Natural killer cell (primary cell): ENCODE data around the gene METTL24. TPM values are rescaled to one million over a fixed set of nuclear protein-coding genes. Genes with fewer than 3 reads are reported as not detected.
A peak's percentile ranks its signal among the peaks of the same experiment; 100 is the strongest.

ENCODE experiments used
- ATAC-seq, 3 donors: fragments of 150-1000 bp in 2 of 3; fragments of 200-7000 bp in 1 of 3; cut with Tn5 transposase; 1 replicate in 1 of 3; 2 replicates in 2 of 3; pipeline ENCODE4 v1.10.0; 2021; ENCODE audit warnings: mild to moderate bottlenecking in 2 of 3, moderate library complexity in 2 of 3
- DNase-seq, 2 donors: peaks; one replicate each; pipeline versions ENCODE4 v3.0.0 to v3.0.0-alpha.2; 2013 to 2021; ENCODE audit warnings: mixed read lengths in 1 of 2
- H3K27ac ChIP-seq: one replicate; pipeline ENCODE4 v1.5.1; 2013; ENCODE audit warnings: mild to moderate bottlenecking, low read length
- H3K27me3 ChIP-seq: one replicate; pipeline ENCODE4 v1.6.1; 2013; ENCODE audit warnings: low read length; ENCODE audit not compliant: control insufficient read depth, insufficient read depth
- H3K36me3 ChIP-seq: one replicate; pipeline ENCODE4 v1.6.1; 2013; ENCODE audit warnings: low read length; ENCODE audit not compliant: control insufficient read depth, insufficient read depth
- H3K4me1 ChIP-seq: one replicate; pipeline ENCODE4 v1.6.1; 2013; ENCODE audit warnings: low read length; ENCODE audit not compliant: control insufficient read depth, insufficient read depth
- H3K4me3 ChIP-seq: one replicate; pipeline ENCODE4 v1.5.1; 2013; ENCODE audit warnings: low read length
- H3K9me3 ChIP-seq: one replicate; pipeline ENCODE4 v1.6.1; 2013; ENCODE audit warnings: low read length; ENCODE audit not compliant: control insufficient read depth, insufficient read depth
- H3K27ac Mint-ChIP-seq, 2 donors: one replicate each; pipeline ENCODE4 v1.8.0; 2022; ENCODE audit warnings: mild to moderate bottlenecking in 2 of 2, mixed read lengths in 2 of 2, moderate library complexity in 1 of 2
- H3K27me3 Mint-ChIP-seq, 2 donors: one replicate each; pipeline ENCODE4 v1.8.0; 2022; ENCODE audit warnings: low read depth in 2 of 2, mixed read lengths in 2 of 2
- H3K36me3 Mint-ChIP-seq: one replicate; pipeline ENCODE4 v1.8.0; 2022; ENCODE audit warnings: mixed read lengths
- H3K4me1 Mint-ChIP-seq, 2 donors: one replicate each; pipeline ENCODE4 v1.8.0; 2022; ENCODE audit warnings: mixed read lengths in 2 of 2
- H3K4me3 Mint-ChIP-seq: one replicate; pipeline ENCODE4 v1.8.0; 2022; ENCODE audit warnings: mild to moderate bottlenecking, moderate library complexity, mixed read lengths
- H3K9me3 Mint-ChIP-seq, 2 donors: one replicate each; pipeline ENCODE4 v1.8.0; 2022; ENCODE audit warnings: mixed read lengths in 2 of 2
- WGBS: methylation state at CpG from one replicate; pipeline ENCODE4 v1.1.7; 2013; ENCODE audit warnings: missing lambda C conversion rate; ENCODE audit not compliant: insufficient coverage; 5-methylcytosine and 5-hydroxymethylcytosine counted together
- intact Hi-C: fragments of 100-400 bp; cut with micrococcal nuclease; formaldehyde crosslinking; loops from one replicate; pipeline ENCODE4 v1.14.2; 2022
- total RNA-seq, 4 donors: library from RNA; stranded (reverse); fragments of 120-200 nt in 1 of 4; gene quantifications; one replicate each; pipeline versions ENCODE4 v1.2.3 to v1.2.4, GENCODE V29; 2013 to 2022
- TF ChIP-seq, protein P1 (sequence below): fragments of 200-600 bp; IDR thresholded peaks from one replicate; pipeline ENCODE4 v1.8.0; 2022; ENCODE audit warnings: antibody characterized with exemption

METTL24 gene
- total RNA-seq, 3 donors from 2014 or later (not counting 1 experiment from before 2014, with no cell fraction given), result 0.24 to 1.00 TPM; not detected in 1

DNA sequence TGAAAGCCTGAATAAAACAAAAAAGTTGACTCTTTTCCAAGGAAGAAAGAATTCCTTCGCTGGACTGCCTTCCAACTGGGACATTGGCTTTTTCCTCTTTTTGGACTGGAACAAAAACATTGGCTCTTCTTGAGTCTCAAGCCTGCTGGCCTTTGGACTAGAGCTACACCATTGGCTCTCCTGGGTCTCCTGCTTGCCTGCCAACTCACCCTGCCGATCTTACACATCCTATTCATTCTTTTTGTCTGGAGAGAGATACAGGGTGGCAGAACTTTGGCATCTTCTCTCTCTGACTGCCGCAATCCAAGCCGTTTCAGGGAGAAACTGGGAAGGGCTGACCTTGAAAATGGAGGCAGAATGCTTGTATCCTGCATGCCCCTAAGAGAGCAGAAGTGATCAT is 37.1 kb upstream of the METTL24 start:
- Mint-ChIP-seq H3K27me3 (peaks cover 0 to 2% of the 10 kb centered on the region in 2 donors), H3K9me3 (no peaks in the 10 kb centered on the region), H3K4me1 (peaks cover 9% of the 10 kb centered on the region in 2 donors), H3K4me3 (no peak overlapping the region), H3K36me3 (no peaks in the 10 kb centered on the region), H3K27ac (no peak overlapping the region)
- Histone ChIP-seq H3K36me3 (no peaks in the 10 kb centered on the region), H3K27me3 (no peaks in the 10 kb centered on the region), H3K4me3 (no peak overlapping the region), H3K27ac (no peak overlapping the region), H3K9me3 (no peaks in the 10 kb centered on the region), H3K4me1 (peaks cover 6% of the 10 kb centered on the region)
- DNase-seq (no peak), ATAC-seq (no peak)
- TF ChIP-seq, protein P1, sequence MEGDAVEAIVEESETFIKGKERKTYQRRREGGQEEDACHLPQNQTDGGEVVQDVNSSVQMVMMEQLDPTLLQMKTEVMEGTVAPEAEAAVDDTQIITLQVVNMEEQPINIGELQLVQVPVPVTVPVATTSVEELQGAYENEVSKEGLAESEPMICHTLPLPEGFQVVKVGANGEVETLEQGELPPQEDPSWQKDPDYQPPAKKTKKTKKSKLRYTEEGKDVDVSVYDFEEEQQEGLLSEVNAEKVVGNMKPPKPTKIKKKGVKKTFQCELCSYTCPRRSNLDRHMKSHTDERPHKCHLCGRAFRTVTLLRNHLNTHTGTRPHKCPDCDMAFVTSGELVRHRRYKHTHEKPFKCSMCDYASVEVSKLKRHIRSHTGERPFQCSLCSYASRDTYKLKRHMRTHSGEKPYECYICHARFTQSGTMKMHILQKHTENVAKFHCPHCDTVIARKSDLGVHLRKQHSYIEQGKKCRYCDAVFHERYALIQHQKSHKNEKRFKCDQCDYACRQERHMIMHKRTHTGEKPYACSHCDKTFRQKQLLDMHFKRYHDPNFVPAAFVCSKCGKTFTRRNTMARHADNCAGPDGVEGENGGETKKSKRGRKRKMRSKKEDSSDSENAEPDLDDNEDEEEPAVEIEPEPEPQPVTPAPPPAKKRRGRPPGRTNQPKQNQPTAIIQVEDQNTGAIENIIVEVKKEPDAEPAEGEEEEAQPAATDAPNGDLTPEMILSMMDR, result no peak
- intact Hi-C loops, result no loop called here
- WGBS, result 63% methylated on average over 4 of the region's 4 CpGs

DNA sequence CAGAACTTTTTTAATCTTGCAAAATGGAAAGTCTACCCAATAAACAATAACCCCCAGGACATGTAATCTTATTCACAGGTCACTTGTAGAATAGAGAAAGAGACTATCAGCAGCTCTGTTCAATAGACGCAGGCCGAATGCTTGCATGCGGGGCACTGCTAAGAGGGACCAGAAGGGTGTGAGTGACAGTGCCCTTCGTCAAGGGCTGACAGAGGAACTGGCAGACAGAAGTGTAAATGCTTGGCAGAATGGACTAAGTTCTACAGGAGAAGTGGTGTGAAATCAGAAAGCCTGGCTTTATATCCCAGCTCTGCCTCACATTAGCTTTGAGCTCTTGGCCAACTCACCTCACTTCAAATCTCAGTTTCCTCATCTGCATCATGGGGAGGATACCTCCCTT is 36.3 kb upstream of the METTL24 start:
- Histone ChIP-seq H3K4me3 (no peak overlapping the region), H3K27me3 (no peaks in the 10 kb centered on the region), H3K36me3 (no peaks in the 10 kb centered on the region), H3K9me3 (no peaks in the 10 kb centered on the region), H3K27ac (no peak overlapping the region), H3K4me1 (peaks cover 7% of the 10 kb centered on the region)
- intact Hi-C loops, result loop anchor here (5.0 kb wide), 1 partner anchor 212 kb away; the partner anchor contains the start of gene CDC40
- H3K27ac Mint-ChIP-seq, result no peak overlapping the region
- H3K27me3 Mint-ChIP-seq, result peaks cover 0 to 2% of the 10 kb centered on the region in 2 donors
- H3K36me3 Mint-ChIP-seq, result no peaks in the 10 kb centered on the region
- peaks cover 17% of the 10 kb centered on the region in 2 donors for H3K4me1 Mint-ChIP-seq
- TF ChIP-seq, protein P1, result no peak
- ATAC-seq (no peak), DNase-seq (no peak)
- H3K4me3 Mint-ChIP-seq, result no peak overlapping the region
- H3K9me3 Mint-ChIP-seq, result no peaks in the 10 kb centered on the region
- 84% methylated on average over 4 of the region's 4 CpGs for WGBS

DNA sequence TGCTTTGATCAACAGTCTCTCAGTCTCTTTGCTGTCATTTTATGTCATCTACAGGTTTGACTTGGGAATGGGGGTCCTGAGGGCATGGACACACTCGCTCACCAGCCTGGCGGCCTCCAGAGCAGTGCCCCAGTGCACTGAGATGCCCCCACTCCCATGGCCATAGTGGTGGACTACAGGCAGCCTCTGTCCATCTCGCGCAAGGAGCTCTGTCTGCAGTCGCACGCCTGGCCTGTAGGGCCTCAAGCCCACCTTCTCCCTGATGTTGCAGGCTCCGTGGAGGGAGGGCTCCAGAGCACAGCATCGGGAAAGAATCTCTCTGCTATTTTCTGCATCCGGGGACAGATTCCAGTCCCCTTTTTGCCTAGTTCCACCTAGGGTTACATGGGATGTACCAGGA is 34.6 kb upstream of the METTL24 start:
- DNase-seq, result no peak
- Mint-ChIP-seq H3K36me3 (no peaks in the 10 kb centered on the region), H3K4me1 (peaks cover 21 to 26% of the 10 kb centered on the region in 2 donors), H3K27me3 (no peaks in the 10 kb centered on the region), H3K9me3 (no peaks in the 10 kb centered on the region), H3K27ac (no peak overlapping the region), H3K4me3 (no peak overlapping the region)
- H3K36me3 ChIP-seq, result no peaks in the 10 kb centered on the region
- TF ChIP-seq, protein P1, result no peak
- no peak overlapping the region for H3K4me3 ChIP-seq
- 92% methylated on average over 9 of the region's 9 CpGs for WGBS
- no peak for ATAC-seq
- H3K27ac ChIP-seq, result no peak overlapping the region
- H3K9me3 ChIP-seq, result no peaks in the 10 kb centered on the region
- no peaks in the 10 kb centered on the region for H3K27me3 ChIP-seq
- H3K4me1 ChIP-seq, result peaks cover 7% of the 10 kb centered on the region
- intact Hi-C loops, result loop anchor here (5.0 kb wide), 1 partner anchor 210 kb away; the partner anchor contains the start of gene CDC40

DNA sequence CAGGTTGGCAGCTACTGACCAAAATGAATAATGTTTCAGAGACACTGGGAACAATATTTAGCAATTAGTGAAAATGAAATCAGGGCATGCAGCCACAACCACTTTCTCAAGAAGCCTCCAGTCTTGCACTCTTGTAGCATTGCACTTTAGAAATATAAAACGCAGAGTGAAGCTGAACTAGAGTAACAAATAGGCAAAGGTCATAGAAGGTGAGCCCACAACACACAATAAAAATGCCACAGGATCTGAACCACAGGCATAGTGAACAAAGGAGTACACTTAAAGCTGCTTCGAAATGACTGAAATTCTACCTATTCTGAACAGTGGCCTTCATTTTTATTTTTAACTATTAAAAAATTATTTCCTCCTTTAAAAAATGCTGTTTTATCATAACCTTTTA is 32.3 kb upstream of the METTL24 start:
- ATAC-seq, result peak in 2 of 3 donors; percentile 34 to 40
- Histone ChIP-seq H3K27me3 (no peaks in the 10 kb centered on the region), H3K4me3 (no peak overlapping the region), H3K27ac (no peak overlapping the region), H3K4me1 (peaks cover 7% of the 10 kb centered on the region), H3K9me3 (no peaks in the 10 kb centered on the region), H3K36me3 (no peaks in the 10 kb centered on the region)
- no peaks in the 10 kb centered on the region for H3K36me3 Mint-ChIP-seq
- H3K9me3 Mint-ChIP-seq, result no peaks in the 10 kb centered on the region
- DNase-seq, result peak in 1 of 2 donors; percentile 33
- 10% methylated on average over 2 of the region's 2 CpGs for WGBS
- TF ChIP-seq, protein P1, result no peak
- intact Hi-C loops, result loop anchor here (1.0 to 5.0 kb wide), 2 partner anchors 208 to 351 kb away; partner anchors contain the start of gene CDC40
- peak overlapping the region; percentile 73 for H3K4me3 Mint-ChIP-seq
- peaks cover 21 to 26% of the 10 kb centered on the region in 2 donors for H3K4me1 Mint-ChIP-seq
- H3K27me3 Mint-ChIP-seq, result no peaks in the 10 kb centered on the region
- H3K27ac Mint-ChIP-seq, result peak overlapping the region; percentile 70 to 73
